A673 (cell line): Measurements from ENCODE around the gene AVPR2. TPM values are rescaled to one million over a fixed set of nuclear protein-coding genes. Genes with fewer than 3 reads are reported as not detected.

Experiments
- BruUV-seq: library from RNA; stranded (reverse); fragments of 400-500 nt; replicated peaks from 2 replicates; lab custom pipeline; 2021; lab: Mats Ljungman, UMichigan
- CTCF ChIA-PET: fragments of 300-600 bp; sonication (Branson Sonifier 250); formaldehyde crosslinking; loops from one replicate; lab custom pipeline; 2022; ENCODE audit warnings: antibody characterized with exemption; lab: Charles Lee
- POLR2A ChIA-PET: fragments of 300-600 bp; sonication (Branson Sonifier 250); formaldehyde crosslinking; loops from one replicate; lab custom pipeline; 2022; ENCODE audit warnings: antibody characterized with exemption; ENCODE audit not compliant: low non-redundant PET; lab: Charles Lee
- DNase-seq: peaks from one replicate; pipeline ENCODE4 v3.0.0-alpha.2; 2015; ENCODE audit warnings: low spot score
- H3K27ac ChIP-seq: fragments of 200-600 bp; sonication (generic); 2 replicates; pipeline ENCODE4 v1.5.1; 2016; ENCODE audit warnings: mixed run types, low read depth, mild to moderate bottlenecking, mixed read lengths, antibody characterized with exemption, low read length; ENCODE audit not compliant: poor library complexity, severe bottlenecking
- H3K27me3 ChIP-seq: fragments of 200-600 bp; sonication (generic); replicated peaks from 2 replicates; pipeline ENCODE4 v1.6.1; 2017; ENCODE audit warnings: mixed run types, low read depth, mild to moderate bottlenecking, mixed read lengths, antibody characterized with exemption, low read length; ENCODE audit not compliant: insufficient read depth, poor library complexity
- H3K36me3 ChIP-seq: fragments of 200-600 bp; sonication (generic); 2 replicates; pipeline ENCODE4 v1.6.1; 2016; ENCODE audit warnings: mixed run types, mild to moderate bottlenecking, mixed read lengths, antibody characterized with exemption, low read length; ENCODE audit not compliant: insufficient read depth, poor library complexity, severe bottlenecking
- H3K4me1 ChIP-seq: fragments of 200-600 bp; sonication (generic); 2 replicates; pipeline ENCODE4 v1.6.1; 2017; ENCODE audit warnings: mixed run types, mild to moderate bottlenecking, mixed read lengths, antibody characterized with exemption, low read length; ENCODE audit not compliant: insufficient read depth, poor library complexity, severe bottlenecking
- H3K4me3 ChIP-seq: fragments of 200-600 bp; sonication (generic); 2 replicates; pipeline ENCODE4 v1.5.1; 2016; ENCODE audit warnings: low read depth, mixed run types, mild to moderate bottlenecking, mixed read lengths, low read length; ENCODE audit not compliant: poor library complexity, severe bottlenecking
- H3K9me3 ChIP-seq: fragments of 200-600 bp; sonication (generic); 2 replicates; pipeline ENCODE4 v1.6.1; 2016; ENCODE audit warnings: mixed run types, low read depth, mild to moderate bottlenecking, mixed read lengths, antibody characterized with exemption, low read length; ENCODE audit not compliant: poor library complexity, severe bottlenecking
- EZH2 ChIP-seq: fragments of 200-600 bp; sonication (generic); IDR thresholded peaks from 2 replicates; pipeline ENCODE4 v1.6.1; 2017; ENCODE audit warnings: borderline replicate concordance, low read depth, mild to moderate bottlenecking, mixed read lengths, antibody characterized with exemption, low read length; ENCODE audit not compliant: poor library complexity, severe bottlenecking
- intact Hi-C: fragments of 100-400 bp; cut with micrococcal nuclease; formaldehyde crosslinking; loops from one replicate; pipeline ENCODE4 v1.10.0; 2022; ENCODE audit not compliant: unreplicated experiment
- total RNA-seq: library from RNA; stranded (reverse); gene quantifications from 2 replicates; pipeline ENCODE4 v1.2.3, GENCODE V29; 2021
- TF ChIP-seq, protein P1 (sequence below): fragments of 300-800, 200-600 bp; sonication (generic); conservative IDR thresholded peaks from 2 replicates; pipeline ENCODE4 v1.5.1; 2017; ENCODE audit warnings: low read depth, mild to moderate bottlenecking, antibody characterized with exemption, low read length, moderate library complexity, mixed read lengths

Gene AVPR2
- total RNA-seq, 1 experiment from 2014 or later = not detected

DNA sequence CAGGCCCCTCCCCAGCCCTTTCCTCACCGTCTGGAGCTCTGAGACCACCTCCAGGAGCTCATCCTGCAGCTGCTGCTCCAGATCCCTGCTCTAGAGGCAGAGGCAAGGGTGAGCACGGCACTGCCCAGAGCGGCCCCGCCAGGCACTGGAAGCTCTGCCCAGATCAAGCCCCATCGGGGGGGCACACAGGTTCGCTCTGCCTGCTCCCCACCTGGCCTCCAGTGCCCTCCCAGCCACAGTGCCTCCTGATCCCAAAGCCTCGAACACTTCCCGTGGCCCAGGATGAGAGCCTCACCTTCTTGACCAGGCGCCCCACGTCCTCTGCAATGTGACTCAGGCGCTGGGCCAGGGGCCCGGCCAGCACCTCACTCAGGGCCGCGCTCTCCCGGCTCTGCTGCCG lies 16.6 kb downstream of the AVPR2 start:
- BruUV-seq = no TSS peak
- CTCF ChIA-PET = no interaction called here

DNA sequence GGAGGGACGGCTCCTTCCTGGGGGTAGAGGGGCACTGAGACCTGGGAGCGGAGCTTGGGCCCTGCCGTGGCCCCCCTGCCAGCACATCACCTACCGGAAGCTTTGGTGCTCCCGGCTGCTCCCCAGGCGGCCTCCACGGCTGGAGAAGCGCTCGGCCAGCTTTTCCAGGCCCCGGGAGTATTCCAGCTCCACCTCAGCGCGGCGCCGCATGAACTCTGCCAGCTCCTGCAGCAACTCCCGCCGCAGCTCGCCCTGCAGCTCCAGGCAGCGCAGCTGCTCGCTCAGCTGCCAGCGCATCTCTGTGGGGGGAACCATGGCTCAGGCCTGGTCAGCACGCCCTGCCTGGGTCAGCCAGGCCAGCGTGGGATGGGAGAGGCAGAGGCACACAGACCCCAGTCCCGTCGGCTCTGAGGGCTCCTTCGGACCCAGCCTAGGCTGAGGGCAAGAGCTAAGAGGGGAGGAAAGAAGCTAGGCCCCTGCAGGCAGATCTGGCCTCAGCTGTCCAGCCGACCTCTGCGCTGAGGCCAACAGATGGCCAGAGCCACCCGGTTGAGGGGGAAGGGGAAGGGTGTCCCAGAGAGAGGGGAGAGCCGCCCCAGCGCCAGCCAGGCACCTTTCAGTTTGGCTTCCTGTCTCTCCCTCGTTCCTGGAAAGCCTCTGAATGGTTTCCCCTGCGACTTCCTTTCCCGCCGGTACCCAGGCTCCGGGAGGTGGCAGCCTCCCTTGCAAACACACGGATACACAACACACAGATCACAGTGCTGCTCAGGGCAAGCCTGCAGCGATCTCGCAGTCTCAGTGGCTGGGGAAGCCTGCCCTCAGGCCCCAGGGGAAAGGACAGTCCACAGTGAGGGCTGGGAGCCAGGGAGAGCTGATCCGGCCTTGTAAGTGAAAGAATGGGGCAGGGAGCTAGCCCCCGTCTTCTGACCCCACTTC lies 17.3 kb downstream of the AVPR2 start:
- POLR2A ChIA-PET = no interaction called here
- TF ChIP-seq, protein P1, sequence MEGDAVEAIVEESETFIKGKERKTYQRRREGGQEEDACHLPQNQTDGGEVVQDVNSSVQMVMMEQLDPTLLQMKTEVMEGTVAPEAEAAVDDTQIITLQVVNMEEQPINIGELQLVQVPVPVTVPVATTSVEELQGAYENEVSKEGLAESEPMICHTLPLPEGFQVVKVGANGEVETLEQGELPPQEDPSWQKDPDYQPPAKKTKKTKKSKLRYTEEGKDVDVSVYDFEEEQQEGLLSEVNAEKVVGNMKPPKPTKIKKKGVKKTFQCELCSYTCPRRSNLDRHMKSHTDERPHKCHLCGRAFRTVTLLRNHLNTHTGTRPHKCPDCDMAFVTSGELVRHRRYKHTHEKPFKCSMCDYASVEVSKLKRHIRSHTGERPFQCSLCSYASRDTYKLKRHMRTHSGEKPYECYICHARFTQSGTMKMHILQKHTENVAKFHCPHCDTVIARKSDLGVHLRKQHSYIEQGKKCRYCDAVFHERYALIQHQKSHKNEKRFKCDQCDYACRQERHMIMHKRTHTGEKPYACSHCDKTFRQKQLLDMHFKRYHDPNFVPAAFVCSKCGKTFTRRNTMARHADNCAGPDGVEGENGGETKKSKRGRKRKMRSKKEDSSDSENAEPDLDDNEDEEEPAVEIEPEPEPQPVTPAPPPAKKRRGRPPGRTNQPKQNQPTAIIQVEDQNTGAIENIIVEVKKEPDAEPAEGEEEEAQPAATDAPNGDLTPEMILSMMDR = no peak
- no peak for TF ChIP-seq EZH2
- Histone ChIP-seq H3K9me3 (no peaks in the 10 kb centered on the region), H3K36me3 (no peaks in the 10 kb centered on the region), H3K27ac (no peak overlapping the region), H3K4me1 (peaks cover 20% of the 10 kb centered on the region), H3K4me3 (no peak overlapping the region), H3K27me3 (no peaks in the 10 kb centered on the region)
- no TSS peak for BruUV-seq
- DNase-seq = no peak
- intact Hi-C loops = no loop called here
- CTCF ChIA-PET = no interaction called here

More for the DNA sequence above, 16.6 kb downstream of the AVPR2 start:
- H3K4me3 ChIP-seq = no peak overlapping the region
- no peak for TF ChIP-seq EZH2
- TF ChIP-seq, protein P1 = no peak
- POLR2A ChIA-PET = no interaction called here
- no peak for DNase-seq
- intact Hi-C loops = no loop called here
- H3K9me3 ChIP-seq = no peaks in the 10 kb centered on the region
- no peaks in the 10 kb centered on the region for H3K27me3 ChIP-seq
- no peak overlapping the region for H3K27ac ChIP-seq
- peaks cover 15% of the 10 kb centered on the region for H3K4me1 ChIP-seq
- H3K36me3 ChIP-seq = no peaks in the 10 kb centered on the region

DNA sequence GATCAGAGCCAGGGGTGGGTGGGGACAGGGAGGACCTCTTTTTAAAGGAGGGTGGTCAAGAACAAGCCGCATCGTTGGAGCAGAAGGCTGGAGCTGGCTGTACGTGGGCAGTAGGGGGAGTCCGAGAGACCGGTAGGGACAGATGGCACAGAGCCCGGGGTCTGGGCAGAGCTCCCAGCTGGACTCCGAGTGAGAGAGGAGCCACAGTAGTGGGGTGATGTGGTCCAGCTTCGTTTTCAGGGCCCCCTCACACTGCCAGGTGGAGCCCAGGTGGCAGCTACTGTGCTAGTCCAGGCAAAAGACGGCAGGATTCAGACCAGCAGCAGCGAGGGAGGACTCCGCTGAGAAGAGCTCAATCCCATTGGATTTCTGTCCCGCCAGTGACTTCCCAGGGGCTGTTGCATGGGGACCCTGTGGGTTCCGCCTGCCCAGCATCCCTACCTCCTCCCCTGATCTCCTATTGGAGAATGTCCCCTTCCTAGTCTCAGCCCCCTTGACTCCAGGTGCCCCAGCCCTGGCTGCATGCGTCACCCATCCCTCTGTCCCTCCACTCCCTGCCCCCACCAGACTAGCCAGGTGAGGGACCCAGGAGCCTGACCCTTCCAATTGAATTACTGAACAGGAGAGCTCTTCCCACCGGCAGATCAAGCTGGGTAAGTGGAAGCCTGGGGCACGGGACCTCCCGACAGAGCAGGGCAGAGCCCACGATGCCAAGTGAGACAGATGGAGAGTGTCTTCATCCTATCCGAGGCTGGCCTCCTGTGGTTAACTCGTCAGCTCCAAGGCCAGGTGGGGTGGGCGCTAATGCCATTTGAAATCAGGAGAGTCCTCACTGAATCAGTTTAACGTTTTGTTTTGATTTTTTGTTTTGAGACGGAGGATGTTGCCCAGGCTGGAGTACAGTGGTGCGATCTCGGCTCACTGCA lies 18.7 kb downstream of the AVPR2 start:
- Histone ChIP-seq H3K27ac (no peak overlapping the region), H3K27me3 (no peaks in the 10 kb centered on the region), H3K36me3 (no peaks in the 10 kb centered on the region), H3K9me3 (no peaks in the 10 kb centered on the region), H3K4me1 (peaks cover 20% of the 10 kb centered on the region), H3K4me3 (no peak overlapping the region)
- TF ChIP-seq EZH2 = no peak
- TF ChIP-seq, protein P1 = peak; percentile 40; the same call in 1 of the 2 replicates
- no TSS peak for BruUV-seq
- no peak for DNase-seq
- intact Hi-C loops = no loop called here
- CTCF ChIA-PET = interaction anchor here (0.6 to 1.1 kb wide), 2 partner anchors 24 to 194 kb away, joined by 3 to 4 read pairs; no protein-coding TSS in a partner anchor
- POLR2A ChIA-PET = no interaction called here
